Testis (tissue), 3 donors: Measurements from ENCODE around the gene PNPLA2. TPM values are rescaled to one million over a fixed set of nuclear protein-coding genes. Genes with fewer than 3 reads are reported as not detected.
A peak's percentile ranks its signal among the peaks of the same experiment; 100 is the strongest.

Experiments
- DNase-seq: peaks from one replicate; pipeline ENCODE4 v3.0.0-alpha.2; 2019
- H3K27ac ChIP-seq, 2 donors: fragments of 200-600 bp; sonication (generic); one replicate each; pipeline ENCODE4 v1.5.1; 2019
- H3K27me3 ChIP-seq: fragments of 200-600 bp; sonication (generic); one replicate; pipeline ENCODE4 v1.5.1; 2019
- H3K36me3 ChIP-seq: fragments of 200-600 bp; sonication (generic); one replicate; pipeline ENCODE4 v1.5.1; 2017; ENCODE audit warnings: low read depth; ENCODE audit errors: missing control alignments
- H3K4me1 ChIP-seq: fragments of 200-600 bp; sonication (generic); one replicate; pipeline ENCODE4 v1.5.1; 2019
- H3K4me3 ChIP-seq, 2 donors: fragments of 200-600 bp; sonication (generic); one replicate each; pipeline ENCODE4 v1.5.1; 2017 to 2019
- H3K9me3 ChIP-seq: fragments of 200-600 bp; sonication (generic); one replicate; pipeline ENCODE4 v1.5.1; 2017
- CTCF ChIP-seq, 3 experiments: fragments of 450-650 bp in 2 of 3; fragments of 200-600 bp in 1 of 3; sonication (generic) in 1 of 3; IDR thresholded peaks; one replicate each; pipeline ENCODE4 v1.5.1; 2016 to 2019; ENCODE audit warnings: antibody characterized with exemption in 3 of 3, mild to moderate bottlenecking in 2 of 3, moderate library complexity in 1 of 3
- POLR2A ChIP-seq: fragments of 450-650 bp; IDR thresholded peaks from one replicate; pipeline ENCODE4 v1.6.1; 2017; ENCODE audit warnings: antibody characterized with exemption, mild to moderate bottlenecking, moderate library complexity
- WGBS, 2 donors: methylation state at CpG; one replicate each; pipeline ENCODE4 v1.1.5; 2018; 5-methylcytosine and 5-hydroxymethylcytosine counted together
- intact Hi-C: fragments of 100-400 bp; cut with DNase I; formaldehyde crosslinking; loops from one replicate; pipeline ENCODE4 v1.15.1; 2023; ENCODE audit warnings: low total_unique reads
- polyA plus RNA-seq: library from polyadenylated mRNA; stranded (reverse); fragments of 350-450 nt; fragmentation: Illumina TruSeq; extraction: RNeasy Lipid Tissue Mini Kit (QIAGEN cat#74804); gene quantifications from one replicate; pipeline ENCODE4 v1.2.3, GENCODE V29; 2014; ENCODE audit warnings: low read depth, low replicate concordance; ENCODE audit not compliant: insufficient read depth
- total RNA-seq, 2 donors: library from RNA; depleted of rRNA; stranded (reverse); fragments of >200 nt; gene quantifications; one replicate each; pipeline ENCODE4 v1.2.3, GENCODE V29; 2016

The PNPLA2 gene
- total and polyA plus RNA-seq, 3 donors from 2014 or later: 86.7 to 108 (median 96.7) TPM

DNA sequence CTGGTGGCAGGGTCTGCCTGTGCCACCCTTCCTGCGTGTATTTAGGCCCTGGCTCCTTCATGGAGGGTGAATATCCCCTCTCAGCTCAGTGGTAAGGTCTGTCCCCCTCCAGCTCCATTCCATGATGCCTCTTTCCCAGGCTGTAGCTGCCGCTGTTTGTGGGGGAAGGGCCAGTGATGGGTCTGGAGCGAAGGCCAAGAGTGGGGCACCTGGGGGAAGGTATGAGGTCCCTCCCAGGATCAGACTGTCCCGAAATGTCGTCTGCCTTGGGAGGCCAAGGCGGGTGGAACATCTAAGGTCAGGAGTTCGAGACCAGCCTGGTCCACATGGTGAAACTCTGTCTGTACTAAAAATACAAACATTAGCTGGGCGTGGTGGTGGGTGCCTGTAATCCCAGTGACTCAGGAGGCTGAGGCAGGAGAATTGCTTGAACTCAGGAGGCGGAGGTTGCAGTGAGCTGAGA is 15.2 kb downstream of the PNPLA2 start:
- H3K27ac ChIP-seq: peak overlapping the region; percentile 55 to 81
- H3K9me3 ChIP-seq: no peaks in the 10 kb centered on the region
- intact Hi-C loops: no loop called here
- TF ChIP-seq CTCF (IDR thresholded peaks at IDR 0.05): no peak
- peak overlapping the region in 1 of 2 donors; percentile 76 for H3K4me3 ChIP-seq
- DNase-seq: no peak
- no peaks in the 10 kb centered on the region for H3K36me3 ChIP-seq
- H3K27me3 ChIP-seq: no peaks in the 10 kb centered on the region
- peaks cover 47% of the 10 kb centered on the region for H3K4me1 ChIP-seq
- 51 to 58% methylated on average over 6 to 9 of the region's 9 CpGs for WGBS, 2 donors

GRCh38 chr11:834371-835316 is 15.9 kb downstream of the PNPLA2 start:
- H3K27ac ChIP-seq: peak overlapping the region; percentile 39 to 71
- TF ChIP-seq CTCF (IDR thresholded peaks at IDR 0.05) (no peak), POLR2A (no peak)
- 44 to 53% methylated on average over 8 to 31 of the region's 31 CpGs for WGBS, 2 donors
- H3K4me3 ChIP-seq: peak overlapping the region in 1 of 2 donors; percentile 76
- H3K4me1 ChIP-seq: peaks cover 42% of the 10 kb centered on the region
- no peaks in the 10 kb centered on the region for H3K27me3 ChIP-seq
- peak; percentile 73 for DNase-seq
- intact Hi-C loops: no loop called here
- no peaks in the 10 kb centered on the region for H3K9me3 ChIP-seq
- H3K36me3 ChIP-seq: no peaks in the 10 kb centered on the region

GRCh38 chr11:836274-836673 is 17.6 kb downstream of the PNPLA2 start:
- Histone ChIP-seq H3K9me3 (no peaks in the 10 kb centered on the region), H3K36me3 (no peaks in the 10 kb centered on the region), H3K27me3 (no peaks in the 10 kb centered on the region), H3K4me3 (no peak overlapping the region), H3K27ac (no peak overlapping the region), H3K4me1 (peaks cover 32% of the 10 kb centered on the region)
- TF ChIP-seq POLR2A: no peak
- TF ChIP-seq CTCF (IDR thresholded peaks at IDR 0.05): no peak
- no peak for DNase-seq
- WGBS, 2 donors: 87 to 95% methylated on average over 12 to 14 of the region's 14 CpGs
- intact Hi-C loops: no loop called here

GRCh38 chr11:836700-837099 is 18.0 kb downstream of the PNPLA2 start:
- H3K27me3 ChIP-seq: no peaks in the 10 kb centered on the region
- DNase-seq: no peak
- no peaks in the 10 kb centered on the region for H3K36me3 ChIP-seq
- intact Hi-C loops: no loop called here
- H3K27ac ChIP-seq: no peak overlapping the region
- TF ChIP-seq POLR2A: no peak
- no peaks in the 10 kb centered on the region for H3K9me3 ChIP-seq
- peaks cover 37% of the 10 kb centered on the region for H3K4me1 ChIP-seq
- no peak overlapping the region for H3K4me3 ChIP-seq
- WGBS, 2 donors: 78 to 79% methylated on average over 2 to 9 of the region's 9 CpGs

- Histone ChIP-seq H3K27ac (no peak overlapping the region), H3K27me3 (no peaks in the 10 kb centered on the region), H3K36me3 (no peaks in the 10 kb centered on the region), H3K4me1 (peaks cover 31% of the 10 kb centered on the region), H3K9me3 (no peaks in the 10 kb centered on the region), H3K4me3 (no peak overlapping the region)
- 72 to 88% methylated on average over 2 to 21 of the region's 22 CpGs for WGBS, 2 donors
- DNase-seq: no peak
- TF ChIP-seq CTCF (IDR thresholded peaks at IDR 0.05) (no peak), POLR2A (no peak)
- intact Hi-C loops: no loop called here
These were observed 18.7 kb downstream of the PNPLA2 start for GRCh38 chr11:837189-837989.
